AG04450 (cell line): ENCODE measurements around the gene CYP46A1. TPM values are rescaled to one million over a fixed set of nuclear protein-coding genes. Genes with fewer than 3 reads are reported as not detected.
"Not testable (repeated sequence)": the region's sequence is repeated elsewhere in the genome, so short reads cannot be mapped to it uniquely, and the experiment has no call there.

Experiments
- CTCF ChIA-PET: fragments of 300-600, 350-600 bp; formaldehyde crosslinking; extraction: SDS; loops from one replicate; lab custom pipeline; 2022; ENCODE audit warnings: antibody characterized with exemption, inconsistent platforms; lab: Charles Lee
- POLR2A ChIA-PET: fragments of 350-600 bp; formaldehyde crosslinking; extraction: SDS; loops from one replicate; lab custom pipeline; 2021; ENCODE audit warnings: antibody characterized with exemption, inconsistent platforms; lab: Yijun Ruan, JAX
- DNase-seq: peaks from one replicate; pipeline ENCODE4 v3.0.0-alpha.2; 2011; ENCODE audit warnings: low read depth, low spot score
- H3K27ac ChIP-seq: one replicate; pipeline ENCODE4 v1.5.1; 2012; ENCODE audit warnings: low read depth, low read length, control low read depth
- H3K27me3 ChIP-seq: one replicate; pipeline ENCODE4 v1.6.0; 2012; ENCODE audit warnings: low read length; ENCODE audit not compliant: control insufficient read depth, insufficient read depth
- H3K4me3 ChIP-seq: 2 replicates; pipeline ENCODE4 v1.5.1; 2011; ENCODE audit warnings: mild to moderate bottlenecking, low read depth, low read length, control low read depth
- H3K9me3 ChIP-seq: 2 replicates; pipeline ENCODE4 v1.5.1; 2012; ENCODE audit warnings: low read length; ENCODE audit not compliant: control insufficient read depth, insufficient read depth
- polyA plus RNA-seq: library from polyadenylated mRNA; depleted of rRNA; stranded (reverse); fragments of >200 nt; gene quantifications from 2 replicates; pipeline ENCODE4 v1.2.3, GENCODE V29; 2011
- TF ChIP-seq, protein P1 (sequence below): IDR thresholded peaks from 2 replicates; pipeline ENCODE4 v1.5.1; 2011; ENCODE audit warnings: low read depth, low read length, control low read depth, inconsistent platforms

Gene CYP46A1
- polyA plus RNA-seq, 1 experiment: 0.07 TPM

DNA sequence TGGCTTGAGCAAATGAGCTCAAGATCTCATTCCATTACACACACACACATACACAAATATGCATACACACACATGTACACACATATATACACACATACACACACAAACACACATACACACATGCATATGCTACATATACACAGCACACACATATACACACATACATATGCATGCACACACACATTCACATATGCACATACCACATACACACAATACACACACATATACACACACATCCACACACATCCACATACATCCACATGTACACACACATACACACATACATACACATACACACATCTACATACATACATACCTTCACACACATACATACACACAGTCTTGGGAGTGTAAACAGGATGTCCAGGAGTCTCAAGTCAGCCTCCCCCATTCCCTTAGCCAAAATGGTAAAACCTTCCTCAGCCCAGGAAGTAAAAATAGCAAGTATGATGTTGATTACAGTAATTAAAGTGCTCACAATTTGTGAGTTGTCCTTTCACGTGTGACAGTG, 26.4 kb upstream of the CYP46A1 start:
- CTCF ChIA-PET: no interaction called here
- DNase-seq: no peak
- Histone ChIP-seq H3K27ac (no peak overlapping the region), H3K4me3 (no peak overlapping the region), H3K9me3 (no peaks in the 10 kb centered on the region), H3K27me3 (peaks cover 20% of the 10 kb centered on the region)
- TF ChIP-seq, protein P1, sequence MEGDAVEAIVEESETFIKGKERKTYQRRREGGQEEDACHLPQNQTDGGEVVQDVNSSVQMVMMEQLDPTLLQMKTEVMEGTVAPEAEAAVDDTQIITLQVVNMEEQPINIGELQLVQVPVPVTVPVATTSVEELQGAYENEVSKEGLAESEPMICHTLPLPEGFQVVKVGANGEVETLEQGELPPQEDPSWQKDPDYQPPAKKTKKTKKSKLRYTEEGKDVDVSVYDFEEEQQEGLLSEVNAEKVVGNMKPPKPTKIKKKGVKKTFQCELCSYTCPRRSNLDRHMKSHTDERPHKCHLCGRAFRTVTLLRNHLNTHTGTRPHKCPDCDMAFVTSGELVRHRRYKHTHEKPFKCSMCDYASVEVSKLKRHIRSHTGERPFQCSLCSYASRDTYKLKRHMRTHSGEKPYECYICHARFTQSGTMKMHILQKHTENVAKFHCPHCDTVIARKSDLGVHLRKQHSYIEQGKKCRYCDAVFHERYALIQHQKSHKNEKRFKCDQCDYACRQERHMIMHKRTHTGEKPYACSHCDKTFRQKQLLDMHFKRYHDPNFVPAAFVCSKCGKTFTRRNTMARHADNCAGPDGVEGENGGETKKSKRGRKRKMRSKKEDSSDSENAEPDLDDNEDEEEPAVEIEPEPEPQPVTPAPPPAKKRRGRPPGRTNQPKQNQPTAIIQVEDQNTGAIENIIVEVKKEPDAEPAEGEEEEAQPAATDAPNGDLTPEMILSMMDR: no peak
- POLR2A ChIA-PET: no interaction called here

- CTCF ChIA-PET: no interaction called here
- H3K27ac ChIP-seq: no peak overlapping the region
- no peak for DNase-seq
These were observed 25.8 kb upstream of the CYP46A1 start for GRCh38 chr14:99658218-99658845.

DNA sequence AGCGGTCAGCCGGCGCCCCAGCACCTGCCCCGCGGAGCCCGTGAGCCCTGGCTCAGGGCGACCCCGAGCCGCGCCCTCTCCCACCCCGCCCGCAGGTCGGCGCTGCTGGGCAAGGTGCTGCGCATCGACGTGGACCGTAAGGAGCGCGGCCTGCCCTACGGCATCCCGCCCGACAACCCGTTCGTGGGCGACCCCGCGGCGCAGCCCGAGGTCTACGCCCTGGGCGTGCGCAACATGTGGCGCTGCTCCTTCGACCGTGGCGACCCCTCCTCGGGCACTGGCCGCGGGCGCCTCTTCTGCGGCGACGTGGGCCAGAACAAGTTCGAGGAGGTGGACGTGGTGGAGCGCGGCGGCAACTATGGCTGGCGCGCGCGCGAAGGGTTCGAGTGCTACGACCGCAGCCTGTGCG, 24.8 kb upstream of the CYP46A1 start:
- H3K9me3 ChIP-seq: no peaks in the 10 kb centered on the region
- ChIA-PET POLR2A (no interaction called here), CTCF (no interaction called here)
- TF ChIP-seq, protein P1: no peak
- peaks cover 20% of the 10 kb centered on the region for H3K27me3 ChIP-seq
- H3K27ac ChIP-seq: no peak overlapping the region
- no peak for DNase-seq
- no peak overlapping the region; the same call in 1 of the 2 replicates for H3K4me3 ChIP-seq

More at GRCh38 chr14:99658218-99658845, 25.8 kb upstream of the CYP46A1 start:
- POLR2A ChIA-PET: no interaction called here
- Histone ChIP-seq H3K4me3 (no peak overlapping the region), H3K27me3 (peaks cover 20% of the 10 kb centered on the region), H3K9me3 (no peaks in the 10 kb centered on the region)
- TF ChIP-seq, protein P1: no peak

DNA sequence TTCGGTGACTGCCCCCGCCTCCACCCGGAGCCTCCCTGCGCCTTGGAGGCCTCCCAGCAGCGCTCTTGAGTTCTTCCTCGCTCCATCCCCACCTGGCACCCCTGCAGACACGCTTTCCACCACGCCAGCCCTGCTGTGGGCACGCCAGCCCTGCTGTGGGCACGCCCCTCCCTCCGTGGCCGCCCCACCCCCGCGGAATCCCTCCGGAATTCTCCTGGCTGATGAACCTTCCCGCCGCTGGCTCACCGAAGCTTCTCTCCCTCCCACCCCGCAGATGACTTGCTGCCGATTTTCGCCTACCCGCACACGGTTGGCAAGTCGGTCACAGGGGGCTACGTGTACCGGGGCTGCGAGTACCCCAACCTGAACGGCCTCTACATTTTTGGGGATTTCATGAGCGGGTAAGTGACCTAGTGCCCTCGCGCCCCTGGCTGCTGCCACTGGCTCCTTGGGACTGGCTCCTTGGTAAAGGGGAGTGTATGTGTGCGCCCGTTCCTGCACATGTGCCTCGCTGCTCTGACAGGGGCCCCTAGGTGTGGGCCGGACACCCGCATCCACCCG, 24.0 kb upstream of the CYP46A1 start:
- TF ChIP-seq, protein P1: no peak
- CTCF ChIA-PET: no interaction called here

DNA sequence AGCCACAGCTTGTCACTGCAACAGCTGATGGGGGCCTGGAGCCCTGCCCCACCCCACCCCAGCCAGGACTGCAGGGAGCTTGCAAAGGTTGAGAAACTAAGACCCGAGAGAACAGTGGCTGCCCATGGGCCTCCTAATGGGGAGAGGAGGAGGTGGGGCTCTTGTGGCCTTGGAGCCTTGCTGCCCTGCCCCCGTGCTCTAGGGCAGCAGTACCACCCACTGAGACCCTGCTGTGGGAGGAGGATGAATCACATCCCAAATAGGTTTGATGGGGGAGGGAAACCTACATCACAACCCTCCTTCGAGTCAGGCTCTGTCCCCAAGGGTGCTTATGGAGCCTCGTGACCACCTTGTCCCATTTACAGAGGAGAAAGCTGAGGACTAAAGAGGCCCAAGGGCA, 23.3 kb upstream of the CYP46A1 start:
- TF ChIP-seq, protein P1: no peak
- Histone ChIP-seq H3K27ac (no peak overlapping the region), H3K9me3 (no peaks in the 10 kb centered on the region), H3K4me3 (no peak overlapping the region), H3K27me3 (peaks cover 20% of the 10 kb centered on the region)
- ChIA-PET CTCF (no interaction called here), POLR2A (no interaction called here)
- DNase-seq: no peak

More for the DNA sequence above, 24.0 kb upstream of the CYP46A1 start:
- no peak for DNase-seq
- no peak overlapping the region for H3K4me3 ChIP-seq
- no peaks in the 10 kb centered on the region for H3K9me3 ChIP-seq
- no peak overlapping the region for H3K27ac ChIP-seq
- POLR2A ChIA-PET: no interaction called here
- H3K27me3 ChIP-seq: peaks cover 20% of the 10 kb centered on the region

- POLR2A ChIA-PET, CTCF ChIA-PET: not testable (repeated sequence)
These were observed 22.9 kb upstream of the CYP46A1 start for GRCh38 chr14:99661206-99661605.

More at GRCh38 chr14:99661206-99661605, 22.9 kb upstream of the CYP46A1 start:
- peaks cover 20% of the 10 kb centered on the region for H3K27me3 ChIP-seq
- not testable (repeated sequence) for H3K27ac ChIP-seq, H3K9me3 ChIP-seq, DNase-seq, H3K4me3 ChIP-seq
